Midbrain (tissue), 1 donor: Measurements from ENCODE around the gene CPM.
"Not testable (repeated sequence)": the region's sequence is repeated elsewhere in the genome, so short reads cannot be mapped to it uniquely, and the experiment has no call there.

Experiments used
- DNase-seq: peaks from one replicate; lab custom pipeline; 2025; lab: John Stamatoyannopoulos, UW

Gene CPM

GRCh38 chr12:68827895-68828671, 104.9 kb downstream of the CPM start:
- DNase-seq: no peak

- DNase-seq: no peak
Measured at GRCh38 chr12:68825569-68826217, 107.3 kb downstream of the CPM start.

DNA sequence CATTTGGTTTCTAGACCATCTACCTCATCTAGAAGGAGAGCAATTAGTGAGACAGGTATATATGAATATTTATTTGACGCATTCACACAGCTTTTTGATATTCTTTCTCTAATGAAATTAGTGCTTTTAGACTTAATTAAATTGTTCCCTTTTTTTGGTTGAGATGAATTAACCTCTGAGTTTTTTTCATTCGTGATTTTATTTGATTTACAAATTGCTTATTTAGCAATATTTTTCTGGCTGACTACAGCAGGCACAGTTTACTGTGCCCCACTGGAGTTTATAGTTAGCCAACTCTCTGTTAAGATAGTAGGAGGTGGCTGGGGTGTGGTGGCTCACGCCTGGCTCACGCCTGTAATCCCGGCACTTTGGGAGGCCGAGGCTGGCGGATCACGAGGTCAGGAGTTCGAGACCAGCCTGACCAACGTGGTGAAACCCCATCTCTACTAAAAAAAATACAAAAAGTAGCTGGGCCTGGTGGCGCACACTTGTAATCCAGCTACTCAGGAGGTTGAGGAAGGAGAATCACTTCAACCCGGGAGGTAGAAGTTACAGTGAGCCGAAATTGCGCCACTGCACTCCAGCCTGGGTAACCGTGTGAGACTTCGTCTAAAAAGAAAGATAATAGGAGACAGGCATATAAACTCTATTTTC, 108.2 kb downstream of the CPM start:
- no peak for DNase-seq

DNA sequence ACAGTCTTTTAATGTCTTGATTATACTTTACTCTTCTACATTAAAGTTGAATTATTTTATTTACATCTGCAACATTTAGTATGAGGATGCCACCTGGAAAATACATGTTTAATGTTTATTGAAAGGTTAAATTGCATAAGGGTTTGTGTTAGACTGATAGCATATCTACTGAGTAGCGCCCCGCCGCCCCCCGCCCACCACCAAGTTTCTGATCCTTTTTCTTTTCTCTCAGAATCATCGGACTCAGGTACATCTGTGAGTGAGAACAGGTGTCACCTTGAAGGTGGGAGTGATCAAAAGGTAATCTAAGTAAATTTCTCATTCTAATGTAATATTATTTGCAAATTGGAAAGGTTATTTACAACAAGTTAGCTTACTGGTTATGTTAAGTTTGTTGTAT, 108.8 kb downstream of the CPM start:
- no peak for DNase-seq

- no peak for DNase-seq
Measured at GRCh38 chr12:68823696-68824095, 109.3 kb downstream of the CPM start.

DNA sequence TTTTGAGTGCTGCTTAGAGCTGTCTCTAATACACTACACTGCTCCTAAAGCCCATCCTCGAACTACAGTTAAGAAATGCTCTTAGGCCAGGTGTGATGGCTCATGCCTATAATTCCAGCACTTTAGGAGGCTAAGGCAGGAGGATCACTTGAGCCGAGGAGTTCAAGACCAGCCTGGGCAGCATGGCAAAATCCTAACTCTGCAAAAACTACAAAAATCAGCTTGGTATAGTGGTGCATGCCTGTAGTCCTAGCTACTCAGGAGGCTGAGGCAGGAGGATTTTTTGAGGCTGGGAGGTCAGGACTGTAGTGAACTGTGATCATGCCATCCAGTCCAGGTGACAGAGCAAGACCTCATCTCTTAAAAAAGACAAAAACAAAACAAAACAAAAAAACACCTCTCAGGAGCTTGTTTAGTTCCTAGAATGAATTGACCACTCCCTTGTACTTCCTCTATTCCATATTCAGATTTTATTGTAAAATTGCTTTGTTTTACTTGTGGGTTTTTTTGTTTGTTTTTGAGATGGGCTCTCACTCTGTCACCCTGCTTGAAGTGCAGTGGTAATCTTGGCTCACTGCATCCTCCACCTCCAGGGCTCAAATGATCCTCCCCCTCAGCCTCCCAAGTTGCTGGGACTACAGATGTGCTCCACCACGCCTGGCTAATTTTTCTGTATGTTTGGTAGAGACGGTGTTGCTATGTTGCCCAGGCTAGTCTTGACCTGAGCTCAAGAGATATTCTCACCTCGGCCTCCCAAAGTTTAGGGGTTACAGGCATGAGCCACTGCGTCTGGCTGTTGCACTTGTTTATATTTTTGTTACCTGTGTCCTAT, 111.4 kb downstream of the CPM start:
- DNase-seq: no peak

DNA sequence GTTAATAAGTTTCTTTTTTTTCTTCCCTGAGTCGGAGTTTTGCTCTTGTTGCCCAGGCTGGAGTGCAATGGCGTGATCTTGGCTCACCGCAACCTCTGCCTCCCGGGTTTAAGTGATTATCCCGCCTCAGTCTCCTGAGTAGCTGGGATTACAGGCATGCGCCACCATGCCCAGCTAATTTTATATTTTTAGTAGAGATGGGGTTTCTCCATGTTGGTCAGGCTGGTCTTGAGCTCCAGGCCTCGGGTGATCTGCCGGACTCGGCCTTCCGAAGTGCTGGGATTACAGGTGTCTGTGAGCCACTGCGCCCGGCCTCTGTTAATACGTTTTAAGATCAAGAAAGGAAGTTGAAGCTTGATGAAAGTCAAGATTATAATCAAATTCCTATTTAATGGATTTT, 113.5 kb downstream of the CPM start:
- DNase-seq: not testable (repeated sequence)

DNA sequence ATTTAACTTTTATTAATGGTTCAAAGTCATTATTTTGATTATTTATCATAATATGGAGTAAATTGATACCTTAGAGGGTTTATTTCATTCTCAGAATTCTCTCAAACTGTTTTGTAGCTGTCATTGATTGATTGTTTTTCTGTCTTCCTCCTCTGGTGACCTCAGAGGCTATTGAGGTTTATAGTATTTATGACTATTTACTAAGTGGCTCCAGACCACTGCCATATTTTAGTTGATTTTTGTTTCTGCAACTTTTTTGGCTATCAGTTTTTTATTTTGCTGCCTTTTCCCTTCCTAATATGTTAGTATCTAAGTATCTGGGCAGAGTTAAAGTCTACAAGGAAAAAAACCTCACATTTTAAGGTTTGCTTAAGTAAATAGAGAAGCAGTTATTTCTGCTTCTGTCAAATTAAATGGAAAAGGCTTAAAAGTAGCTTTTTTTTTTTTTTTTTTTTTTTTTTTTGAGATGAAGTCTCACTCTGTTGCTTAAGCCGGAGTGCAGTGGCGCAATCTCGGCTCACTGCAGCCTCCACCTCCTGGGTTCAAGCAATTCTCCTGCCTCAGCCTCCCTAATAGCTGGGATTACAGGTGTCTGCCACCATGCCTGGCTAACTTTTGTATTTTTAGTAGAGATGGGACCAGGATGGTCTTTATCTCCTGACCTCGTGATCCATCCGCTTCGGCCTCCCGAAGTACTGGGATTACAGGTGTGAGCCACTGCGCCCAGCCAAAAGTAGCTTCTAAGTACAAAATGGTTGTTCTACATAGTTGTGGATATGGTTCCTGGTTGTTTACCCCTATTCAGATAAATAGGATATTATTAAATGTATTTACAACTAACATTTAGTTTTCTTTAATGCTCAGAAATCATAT, 116.8 kb downstream of the CPM start:
- DNase-seq: no peak

- no peak for DNase-seq
Measured at GRCh38 chr12:68815232-68815927, 117.6 kb downstream of the CPM start.

DNA sequence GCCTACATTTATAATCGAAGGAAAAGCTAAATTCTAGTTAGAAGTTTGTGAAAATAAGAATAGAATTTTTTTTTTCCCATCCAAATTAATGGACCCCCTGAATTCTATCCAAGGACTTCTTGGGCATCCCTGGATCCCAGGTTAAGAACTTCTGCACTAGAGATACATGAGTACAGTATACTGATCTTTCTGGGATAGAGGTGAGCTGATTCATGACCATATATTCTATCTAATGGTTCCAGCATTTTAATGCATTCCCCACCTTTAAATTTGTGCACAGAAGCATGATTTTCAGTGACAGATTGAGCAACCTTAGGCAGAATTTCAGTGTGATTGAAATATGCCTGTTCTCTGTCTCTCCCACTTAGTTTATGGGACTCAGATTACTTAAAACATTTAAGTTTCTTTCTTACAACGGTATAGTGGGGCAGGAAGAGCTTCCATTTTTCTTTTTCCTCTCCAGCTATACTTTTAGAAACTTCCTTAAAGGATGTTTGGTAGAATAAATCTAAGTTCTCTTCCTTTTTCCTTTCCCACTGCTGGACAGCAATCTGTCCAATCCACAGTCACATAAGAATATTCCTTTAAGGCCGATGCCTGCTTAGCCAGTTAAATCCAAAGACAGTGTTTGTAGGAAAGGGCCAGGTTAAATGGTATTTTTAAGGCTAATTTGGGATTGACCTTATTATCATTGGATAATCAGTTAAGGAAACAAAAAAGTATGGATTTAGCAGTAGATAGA, 118.3 kb downstream of the CPM start:
- DNase-seq: no peak

- no peak for DNase-seq
Measured at GRCh38 chr12:68813242-68813593, 119.8 kb downstream of the CPM start.

DNA sequence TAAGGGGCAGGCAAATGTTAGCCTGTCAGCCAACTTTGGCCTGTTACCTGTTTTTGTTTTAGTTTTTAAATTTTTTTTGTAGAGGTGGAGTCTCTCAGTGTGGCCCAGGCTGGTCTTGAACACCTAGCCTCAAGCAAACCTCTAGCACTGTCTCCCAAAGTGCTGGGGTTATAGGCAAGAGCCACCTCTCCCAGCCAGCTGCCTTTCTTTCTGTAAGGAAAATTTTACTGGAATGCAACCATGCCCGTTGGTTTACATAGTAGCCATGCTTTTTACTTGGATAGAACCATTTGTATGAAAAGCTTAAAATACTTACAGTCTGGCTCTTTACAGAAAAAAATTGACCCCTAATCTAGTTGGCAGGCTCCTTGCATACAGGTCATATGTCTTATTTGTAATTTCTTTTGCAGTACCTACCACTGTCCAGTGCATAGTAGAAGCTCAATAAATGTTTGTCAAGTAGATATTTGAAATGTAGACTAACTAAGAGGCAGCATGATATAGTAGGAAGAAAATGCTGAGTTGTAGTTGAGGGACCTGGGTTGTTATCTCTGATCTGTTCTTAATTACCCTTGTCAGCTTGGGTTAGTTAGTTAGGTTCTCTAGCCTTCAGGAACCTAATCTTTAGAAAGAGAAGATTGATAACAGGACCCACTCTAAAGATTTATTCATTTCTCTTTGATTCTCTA, 120.3 kb downstream of the CPM start:
- DNase-seq: no peak

GRCh38 chr12:68811573-68811972, 121.4 kb downstream of the CPM start:
- not testable (repeated sequence) for DNase-seq

GRCh38 chr12:68810027-68810389, 123.0 kb downstream of the CPM start:
- DNase-seq: not testable (repeated sequence)

GRCh38 chr12:68809190-68810026, 123.6 kb downstream of the CPM start:
- no peak for DNase-seq

DNA sequence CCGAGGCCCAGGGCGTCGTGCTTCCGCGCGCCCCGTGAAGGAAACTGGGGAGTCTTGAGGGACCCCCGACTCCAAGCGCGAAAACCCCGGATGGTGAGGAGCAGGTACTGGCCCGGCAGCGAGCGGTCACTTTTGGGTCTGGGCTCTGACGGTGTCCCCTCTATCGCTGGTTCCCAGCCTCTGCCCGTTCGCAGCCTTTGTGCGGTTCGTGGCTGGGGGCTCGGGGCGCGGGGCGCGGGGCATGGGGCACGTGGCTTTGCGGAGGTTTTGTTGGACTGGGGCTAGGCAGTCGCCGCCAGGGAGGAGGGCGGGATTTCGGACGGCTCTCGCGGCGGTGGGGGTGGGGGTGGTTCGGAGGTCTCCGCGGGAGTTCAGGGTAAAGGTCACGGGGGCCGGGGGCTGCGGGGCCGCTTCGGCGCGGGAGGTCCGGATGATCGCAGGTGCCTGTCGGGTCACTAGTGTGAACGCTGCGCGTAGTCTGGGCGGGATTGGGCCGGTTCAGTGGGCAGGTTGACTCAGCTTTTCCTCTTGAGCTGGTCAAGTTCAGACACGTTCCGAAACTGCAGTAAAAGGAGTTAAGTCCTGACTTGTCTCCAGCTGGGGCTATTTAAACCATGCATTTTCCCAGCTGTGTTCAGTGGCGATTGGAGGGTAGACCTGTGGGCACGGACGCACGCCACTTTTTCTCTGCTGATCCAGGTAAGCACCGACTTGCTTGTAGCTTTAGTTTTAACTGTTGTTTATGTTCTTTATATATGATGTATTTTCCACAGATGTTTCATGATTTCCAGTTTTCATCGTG, 124.4 kb downstream of the CPM start:
- DNase-seq: peak; percentile 52

DNA sequence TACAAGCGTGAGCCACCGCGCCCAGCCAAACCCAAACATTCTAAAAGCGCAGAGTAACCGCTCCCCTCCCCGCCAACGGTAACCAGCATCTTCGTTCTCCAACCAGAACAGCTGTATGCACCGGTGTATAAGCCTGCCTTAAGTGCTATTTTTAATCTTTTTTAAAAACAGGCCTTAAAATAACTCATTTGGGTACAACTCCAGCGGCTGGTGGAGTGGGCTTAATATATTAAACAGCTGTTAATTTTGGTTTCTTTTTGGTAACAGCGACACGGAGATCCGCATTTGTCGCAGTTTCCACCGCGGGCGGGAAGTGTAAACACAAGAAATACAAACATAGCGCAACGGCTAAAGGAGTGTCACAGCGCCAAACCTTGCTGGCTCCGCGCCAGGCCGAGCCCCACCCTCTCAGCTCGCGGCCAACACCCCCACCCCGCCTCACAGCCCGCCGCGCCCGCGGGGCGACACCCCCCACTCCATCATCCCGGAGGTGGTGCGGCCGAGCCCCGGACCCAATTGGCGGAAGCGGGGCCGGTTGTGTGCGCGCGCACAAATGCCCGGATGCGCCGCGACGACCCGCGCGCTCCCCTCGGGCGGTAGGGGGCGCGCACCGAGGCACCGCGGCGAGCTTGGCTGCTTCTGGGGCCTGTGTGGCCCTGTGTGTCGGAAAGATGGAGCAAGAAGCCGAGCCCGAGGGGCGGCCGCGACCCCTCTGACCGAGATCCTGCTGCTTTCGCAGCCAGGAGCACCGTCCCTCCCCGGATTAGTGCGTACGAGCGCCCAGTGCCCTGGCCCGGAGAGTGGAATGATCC, 125.2 kb downstream of the CPM start, which contains the start of gene MDM2:
TSS of gene MDM2 (plus strand) at position 602 of the 812 bp plus-strand sequence. CDS start 301 bp downstream, outside the sequence.
- peak; percentile 92 for DNase-seq
